GM12878 (cell line): ENCODE data around the gene INO80B. TPM values are rescaled to one million over a fixed set of nuclear protein-coding genes. Genes with fewer than 3 reads are reported as not detected.

Experiments
- ATAC-seq: fragments of 200-7000 bp; cut with Tn5 transposase; 3 replicates; pipeline ENCODE4 v1.9.1; 2020; ENCODE audit warnings: mild to moderate bottlenecking, moderate library complexity
- BruUV-seq: library from RNA; stranded (reverse); fragments of 400-500 nt; replicated peaks from 2 replicates; lab custom pipeline; 2021; lab: Mats Ljungman, UMichigan
- CTCF ChIA-PET: fragments of 300-600 bp; sonication (Branson Sonifier 250); formaldehyde crosslinking; extraction: SDS; loops from one replicate; lab custom pipeline; 2021; ENCODE audit warnings: inconsistent platforms; lab: Yijun Ruan, JAX
- POLR2A ChIA-PET: fragments of 350-600 bp; formaldehyde crosslinking; extraction: SDS; loops from one replicate; lab custom pipeline; 2021; ENCODE audit warnings: inconsistent platforms; lab: Charles Lee
- RAD21 ChIA-PET: fragments of 300-600 bp; sonication (Branson Sonifier 250); formaldehyde crosslinking; loops from one replicate; lab custom pipeline; 2023; ENCODE audit warnings: antibody characterized with exemption; ENCODE audit not compliant: unreplicated experiment; lab: Charles Lee
- SMC1A ChIA-PET: fragments of 300-600 bp; sonication (Branson Sonifier 250); formaldehyde crosslinking; loops from one replicate; lab custom pipeline; 2023; ENCODE audit not compliant: unreplicated experiment, uncharacterized antibody; lab: Charles Lee
- DNase-seq: peaks from one replicate; pipeline ENCODE4 v3.0.0-alpha.2; 2011; ENCODE audit warnings: low read depth, low spot score
- FAIRE-seq: peaks from 3 replicates; lab custom pipeline; 2011; peaks lifted over from hg19 to GRCh38; lab: Jason Lieb, UNC
- H2AFZ ChIP-seq: 2 replicates; pipeline ENCODE4 v1.6.0; 2011; ENCODE audit warnings: low read depth, low read length, control low read depth; ENCODE audit not compliant: control insufficient read depth
- H3K27ac ChIP-seq: 2 replicates; pipeline ENCODE4 v1.5.1; 2011; ENCODE audit warnings: control low read depth; ENCODE audit not compliant: control insufficient read depth, insufficient read depth
- H3K27me3 ChIP-seq, 2 experiments: replicated peaks in 1 of 2; 2 replicates each; pipeline versions ENCODE4 v1.6.0 to v1.6.1; 2011; ENCODE audit warnings: low read length in 1 of 2; ENCODE audit not compliant: control insufficient read depth in 2 of 2, insufficient read depth in 2 of 2
- H3K36me3 ChIP-seq, 2 experiments: 2 replicates each; pipeline ENCODE4 v1.5.1; 2011; ENCODE audit warnings: low read length in 1 of 2; ENCODE audit not compliant: control insufficient read depth in 2 of 2, insufficient read depth in 2 of 2
- H3K4me1 ChIP-seq: 2 replicates; pipeline ENCODE4 v1.6.1; 2011; ENCODE audit warnings: mild to moderate bottlenecking, low read length, moderate library complexity, mixed read lengths; ENCODE audit not compliant: control insufficient read depth, insufficient read depth
- H3K4me2 ChIP-seq: 2 replicates; pipeline ENCODE4 v1.6.0; 2011; ENCODE audit warnings: control low read depth; ENCODE audit not compliant: control insufficient read depth, insufficient read depth
- H3K4me3 ChIP-seq: fragments of 200-600 bp; sonication (generic); 2 replicates; pipeline ENCODE4 v1.5.1; 2016
- H3K79me2 ChIP-seq: 2 replicates; pipeline ENCODE4 v1.6.0; 2011; ENCODE audit warnings: low read length; ENCODE audit not compliant: control insufficient read depth, insufficient read depth
- H3K9ac ChIP-seq: 2 replicates; pipeline ENCODE4 v1.8.0; 2011; ENCODE audit warnings: low read length, control low read depth, mixed read lengths; ENCODE audit not compliant: control insufficient read depth, insufficient read depth
- H3K9me3 ChIP-seq: replicated peaks from 3 replicates; pipeline ENCODE4 v1.5.1; 2011; ENCODE audit warnings: mild to moderate bottlenecking, low read length; ENCODE audit not compliant: control insufficient read depth, insufficient read depth
- H4K20me1 ChIP-seq: 2 replicates; pipeline ENCODE4 v1.6.0; 2011; ENCODE audit not compliant: control insufficient read depth, insufficient read depth
- ATF7 ChIP-seq: fragments of 450-650 bp; IDR thresholded peaks from 2 replicates; pipeline ENCODE4 v1.6.1; 2016; ENCODE audit warnings: low read depth, mild to moderate bottlenecking
- BHLHE40 ChIP-seq, 2 experiments: fragments of 450-650 bp in 1 of 2; IDR thresholded peaks; 2 replicates each; pipeline ENCODE4 v1.6.1; 2011 to 2017; ENCODE audit warnings: low read depth in 2 of 2, borderline replicate concordance in 1 of 2, improper control_type of control experiment in 1 of 2, low read length in 1 of 2, mild to moderate bottlenecking in 1 of 2
- BRCA1 ChIP-seq: IDR thresholded peaks from 2 replicates; pipeline ENCODE4 v1.6.1; 2011; ENCODE audit warnings: low read depth, low read length, improper control_type of control experiment
- CTCF ChIP-seq, 3 experiments: IDR thresholded peaks in 2 of 3; conservative IDR thresholded peaks in 1 of 3; 2 replicates each; pipeline ENCODE4 v1.5.1; 2011; ENCODE audit warnings: low read depth in 3 of 3, low read length in 3 of 3, mild to moderate bottlenecking in 3 of 3, control low read depth in 2 of 3, moderate library complexity in 2 of 3, inconsistent platforms in 1 of 3, mixed read lengths in 1 of 3; ENCODE audit not compliant: control insufficient read depth in 2 of 3, insufficient read depth in 1 of 3; ENCODE audit errors: extremely low read depth in 1 of 3
- EP300 ChIP-seq, 2 experiments: fragments of 150-350 bp in 1 of 2; IDR thresholded peaks; 2 replicates each; pipeline ENCODE4 v1.6.1; 2011 to 2012; ENCODE audit warnings: low read depth in 2 of 2, low read length in 2 of 2, borderline replicate concordance in 1 of 2, improper control_type of control experiment in 1 of 2, inconsistent platforms in 1 of 2; ENCODE audit not compliant: control insufficient read depth in 1 of 2
- FOS ChIP-seq: IDR thresholded peaks from 3 replicates; pipeline ENCODE4 v1.6.1; 2011; ENCODE audit warnings: borderline replicate concordance; ENCODE audit not compliant: insufficient read length; ENCODE audit errors: extremely low read depth
- GABPA ChIP-seq: IDR thresholded peaks from 2 replicates; pipeline ENCODE4 v1.6.1; 2014; ENCODE audit warnings: antibody characterized with exemption, low read depth, mild to moderate bottlenecking, inconsistent platforms
- IKZF1 ChIP-seq: fragments of 450-650 bp; conservative IDR thresholded peaks from 2 replicates; pipeline ENCODE4 v1.6.1; 2017; ENCODE audit warnings: antibody characterized with exemption, mild to moderate bottlenecking
- KLF5 ChIP-seq: fragments of 450-650 bp; IDR thresholded peaks from 2 replicates; pipeline ENCODE4 v1.6.1; 2014; ENCODE audit warnings: mild to moderate bottlenecking; ENCODE audit not compliant: partially characterized antibody
- PAX5 ChIP-seq: IDR thresholded peaks from 2 replicates; pipeline ENCODE4 v1.6.1; 2011; ENCODE audit warnings: low read depth, low read length, borderline replicate concordance
- WGBS: methylation state at CpG from one replicate; pipeline ENCODE4 v1.1.6; 2016; ENCODE audit warnings: low lambda C conversion rate; ENCODE audit not compliant: insufficient replicate concordance, insufficient coverage; ENCODE audit errors: missing lambda C conversion rate; 5-methylcytosine and 5-hydroxymethylcytosine counted together
- in situ Hi-C: fragments of 300-500 bp; cut with MboI; formaldehyde crosslinking; loops from 9 replicates; pipeline ENCODE4 v1.14.3; 2018; ENCODE audit warnings: mixed read lengths
- intact Hi-C: fragments of 100-400 bp; cut with micrococcal nuclease; formaldehyde crosslinking; loops from one replicate; pipeline ENCODE4 v1.14.2; 2022; ENCODE audit not compliant: unreplicated experiment
- polyA plus RNA-seq, 11 experiments: library from polyadenylated mRNA; depleted of rRNA in 4 of 11; unstranded in 6 of 11; stranded (reverse) in 5 of 11; fragments of >200 nt; fragmentation: Nextera tagmentation in 4 of 11; fragmentation: Illumina TruSeq in 1 of 11; extraction: Ambion mirVana in 4 of 11; extraction: Trizol in 1 of 11; gene quantifications; 1 replicate in 1 of 11; 2 replicates in 10 of 11; pipeline versions ENCODE4 v1.2.1 to v1.2.3, GENCODE V29; 2011 to 2016; ENCODE audit warnings: inconsistent platforms in 2 of 11, missing spikeins in 2 of 11, low read depth in 1 of 11
- total RNA-seq, 4 experiments: library from RNA; depleted of rRNA in 3 of 4; stranded (reverse); fragments of >200 nt in 3 of 4; fragmentation: Illumina TruSeq in 1 of 4; extraction: Trizol in 1 of 4; gene quantifications; 2 replicates each; pipeline versions ENCODE4 v1.2.1 to v1.2.3, GENCODE V29; 2013 to 2021

The INO80B gene
- total and polyA plus RNA-seq, 10 of the 15 experiments (the other 5 are each of a cell fraction or from before 2014, with no cell fraction given), result 1.3 to 26.7 (median 11.1) TPM

GRCh38 chr2:74414881-74415761 is 39.8 kb upstream of the INO80B start:
- WGBS, result 18% methylated on average over 66 of the region's 66 CpGs
- FAIRE-seq, result no peak
- peak overlapping the region; percentile 86 for H2AFZ ChIP-seq
- intact Hi-C loops, result no loop called here
- RAD21 ChIA-PET, result no interaction called here
- TF ChIP-seq KLF5 (no peak), GABPA (no peak), CTCF (IDR thresholded peaks at IDR 0.05 in 2 of 3, conservative IDR thresholded peaks at IDR 0.05 in 1 of 3; ENCODE audit: control insufficient read depth in 2 of 3, extremely low read depth in 1 of 3, insufficient read depth in 1 of 3, low read depth in 3 of 3, low read length in 3 of 3) (peak in 2 of 3 experiments; percentile 16 to 26; a peak in 2 of 6 replicates), IKZF1 (0 out of 2 replicates have a peak, but pooled peaks have one; percentile 20), FOS (no peak), BRCA1 (no peak), PAX5 (peak; percentile 34; the same call in 1 of the 2 replicates), ATF7 (no peak), EP300 (IDR thresholded peaks at IDR 0.05; ENCODE audit: borderline replicate concordance in 1 of 2, control insufficient read depth in 1 of 2, low read depth in 2 of 2, low read length in 2 of 2) (no peak), BHLHE40 (IDR thresholded peaks at IDR 0.05; ENCODE audit: borderline replicate concordance in 1 of 2, low read depth in 2 of 2, low read length in 1 of 2) (peak in 1 of 2 experiments; percentile 55; a peak in 2 of 4 replicates)
- TF ChIP-seq, all 136 proteins: peak for 4
- peak overlapping the region; percentile 24; the same call in 1 of the 2 replicates for H3K9ac ChIP-seq
- H3K27ac ChIP-seq, result no peak overlapping the region
- POLR2A ChIA-PET, result no interaction called here
- no peaks in the 10 kb centered on the region for H4K20me1 ChIP-seq
- BruUV-seq, result no TSS peak
- no peaks in the 10 kb centered on the region for H3K9me3 ChIP-seq
- peak overlapping the region; percentile 46 for H3K4me3 ChIP-seq
- peaks cover 42% of the 10 kb centered on the region for H3K4me1 ChIP-seq
- ATAC-seq (peak; percentile 60), DNase-seq (no peak)
- no peaks in the 10 kb centered on the region for H3K27me3 ChIP-seq
- H3K79me2 ChIP-seq, result no peaks in the 10 kb centered on the region; the same call in 1 of the 2 replicates
- H3K36me3 ChIP-seq, result no peaks in the 10 kb centered on the region
- CTCF ChIA-PET, result interaction anchor here (1.0 kb wide), 2 partner anchors 9 to 15 kb away, joined by 3 to 4 read pairs; no protein-coding TSS in a partner anchor
- in situ Hi-C loops, result no loop called here
- SMC1A ChIA-PET, result interaction anchor here (0.8 kb wide), 1 partner anchor 16 kb away, joined by 3 read pairs; no protein-coding TSS in a partner anchor
- peak overlapping the region; percentile 88 for H3K4me2 ChIP-seq
